Caco-2 (cell line): ENCODE data around the gene RABEP2. TPM values are rescaled to one million over a fixed set of nuclear protein-coding genes. Genes with fewer than 3 reads are reported as not detected.

ENCODE experiments used
- BruUV-seq: library from RNA; stranded (reverse); fragments of 400-500 nt; replicated peaks from 2 replicates; lab custom pipeline; 2021; lab: Mats Ljungman, UMichigan
- CTCF ChIA-PET: fragments of 300-600 bp; sonication (Branson Sonifier 250); formaldehyde crosslinking; loops from one replicate; lab custom pipeline; 2022; ENCODE audit warnings: antibody characterized with exemption; lab: Charles Lee
- POLR2A ChIA-PET: fragments of 300-600 bp; sonication (Branson Sonifier 250); formaldehyde crosslinking; loops from one replicate; lab custom pipeline; 2022; ENCODE audit warnings: antibody characterized with exemption; lab: Charles Lee
- DNase-seq, 2 experiments: peaks; one replicate each; pipeline versions ENCODE4 v3.0.0 to v3.0.0-alpha.2; 2020 to 2022
- H3K27me3 ChIP-seq: replicated peaks from 2 replicates; pipeline ENCODE4 v1.6.0; 2011; ENCODE audit warnings: low read length; ENCODE audit not compliant: control insufficient read depth, insufficient read depth
- H3K36me3 ChIP-seq: 2 replicates; pipeline ENCODE4 v1.5.1; 2011; ENCODE audit warnings: low read length; ENCODE audit not compliant: control insufficient read depth, insufficient read depth
- H3K4me1 ChIP-seq: fragments of 250-450 bp; sonication (Bioruptor Pico); 2 replicates; pipeline ENCODE4 v1.5.1; 2020; ENCODE audit warnings: mild to moderate bottlenecking
- H3K4me3 ChIP-seq: 2 replicates; pipeline ENCODE4 v1.5.1; 2011; ENCODE audit warnings: low read depth, mild to moderate bottlenecking, control low read depth, low read length
- H3K9me3 ChIP-seq: fragments of 250-450 bp; sonication (Bioruptor Pico); 2 replicates; pipeline ENCODE4 v1.5.1; 2020; ENCODE audit warnings: mild to moderate bottlenecking, moderate library complexity
- H3K27ac Mint-ChIP-seq: one replicate; pipeline ENCODE4 v1.8.0; 2022; ENCODE audit warnings: mixed read lengths; ENCODE audit not compliant: unreplicated experiment
- H3K27me3 Mint-ChIP-seq: one replicate; pipeline ENCODE4 v1.8.0; 2022; ENCODE audit warnings: mixed read lengths; ENCODE audit not compliant: insufficient read depth, unreplicated experiment
- H3K36me3 Mint-ChIP-seq: one replicate; pipeline ENCODE4 v1.8.0; 2022; ENCODE audit warnings: mild to moderate bottlenecking, mixed read lengths; ENCODE audit not compliant: insufficient read depth, unreplicated experiment
- H3K4me1 Mint-ChIP-seq: one replicate; pipeline ENCODE4 v1.8.0; 2022; ENCODE audit warnings: low read depth, mixed read lengths; ENCODE audit not compliant: unreplicated experiment
- H3K4me3 Mint-ChIP-seq: one replicate; pipeline ENCODE4 v1.8.0; 2022; ENCODE audit warnings: mild to moderate bottlenecking, moderate library complexity, mixed read lengths; ENCODE audit not compliant: unreplicated experiment
- H3K9me3 Mint-ChIP-seq: one replicate; pipeline ENCODE4 v1.8.0; 2022; ENCODE audit warnings: mixed read lengths; ENCODE audit not compliant: unreplicated experiment
- CTCF ChIP-seq, 2 experiments: fragments of 200-600 bp in 1 of 2; IDR thresholded peaks; 1 replicate in 1 of 2; 2 replicates in 1 of 2; pipeline versions ENCODE4 v1.5.1 to v1.8.0; 2011 to 2022; ENCODE audit warnings: antibody characterized with exemption in 1 of 2, control low read depth in 1 of 2, inconsistent platforms in 1 of 2, low read depth in 1 of 2, low read length in 1 of 2, mild to moderate bottlenecking in 1 of 2, moderate library complexity in 1 of 2; ENCODE audit not compliant: insufficient read depth in 1 of 2, severe bottlenecking in 1 of 2, unreplicated experiment in 1 of 2
- intact Hi-C: fragments of 100-400 bp; cut with micrococcal nuclease; formaldehyde crosslinking; loops from one replicate; pipeline ENCODE4 v1.10.0; 2022; ENCODE audit not compliant: unreplicated experiment
- total RNA-seq: library from RNA; stranded (reverse); gene quantifications from 2 replicates; pipeline ENCODE4 v1.2.3, GENCODE V29; 2022

RABEP2 gene
- total RNA-seq, 1 experiment from 2014 or later, result 22.9 TPM

DNA sequence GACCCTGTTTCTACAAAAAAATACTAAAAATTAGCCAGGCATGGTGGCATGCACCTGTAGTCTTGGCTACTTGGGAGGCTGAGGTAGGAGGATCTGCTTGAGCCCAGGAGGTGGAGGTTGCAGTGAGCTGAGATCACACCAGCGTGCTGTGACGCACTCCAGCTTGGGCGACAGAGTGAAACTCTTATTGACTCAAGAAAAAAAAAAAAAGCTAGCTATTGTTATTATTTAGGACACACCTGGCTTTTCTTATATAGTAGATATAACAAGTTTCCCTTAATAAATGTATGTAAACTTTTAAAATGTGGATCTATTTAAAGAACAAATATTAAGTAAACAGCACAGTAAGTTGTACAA is 1.8 kb downstream of the RABEP2 start:
- Mint-ChIP-seq H3K36me3 (peaks cover 29% of the 10 kb centered on the region), H3K9me3 (no peaks in the 10 kb centered on the region), H3K4me3 (peak overlapping the region; percentile 95), H3K27ac (peak overlapping the region; percentile 94), H3K27me3 (no peaks in the 10 kb centered on the region), H3K4me1 (peaks cover 14% of the 10 kb centered on the region)
- H3K4me3 ChIP-seq, result peak overlapping the region; percentile 41
- no peak for TF ChIP-seq CTCF (IDR thresholded peaks at IDR 0.05; ENCODE audit: insufficient read depth in 1 of 2, low read depth in 1 of 2, low read length in 1 of 2, severe bottlenecking in 1 of 2, unreplicated experiment in 1 of 2)
- CTCF ChIA-PET, result interaction anchor here (0.7 to 1.5 kb wide), 3 partner anchors 21 to 60 kb away, joined by 3 to 4 read pairs (median 4); partner anchors contain the start of gene SH2B1
- no peak for DNase-seq
- no TSS peak for BruUV-seq
- POLR2A ChIA-PET, result no interaction called here
- H3K9me3 ChIP-seq, result no peaks in the 10 kb centered on the region
- no peaks in the 10 kb centered on the region for H3K27me3 ChIP-seq
- intact Hi-C loops, result no loop called here
- no peaks in the 10 kb centered on the region; the same call in 1 of the 2 replicates for H3K36me3 ChIP-seq
- H3K4me1 ChIP-seq, result peaks cover 11% of the 10 kb centered on the region

- no peak for DNase-seq
- Histone ChIP-seq H3K36me3 (no peaks in the 10 kb centered on the region; the same call in 1 of the 2 replicates), H3K27me3 (no peaks in the 10 kb centered on the region), H3K9me3 (no peaks in the 10 kb centered on the region), H3K4me1 (peaks cover 8% of the 10 kb centered on the region), H3K4me3 (no peak overlapping the region)
- Mint-ChIP-seq H3K27ac (no peak overlapping the region), H3K4me1 (peaks cover 19% of the 10 kb centered on the region), H3K4me3 (no peak overlapping the region), H3K27me3 (no peaks in the 10 kb centered on the region), H3K9me3 (no peaks in the 10 kb centered on the region), H3K36me3 (peaks cover 34% of the 10 kb centered on the region)
- TF ChIP-seq CTCF (IDR thresholded peaks at IDR 0.05; ENCODE audit: insufficient read depth in 1 of 2, low read depth in 1 of 2, low read length in 1 of 2, severe bottlenecking in 1 of 2, unreplicated experiment in 1 of 2), result no peak
- intact Hi-C loops, result no loop called here
- POLR2A ChIA-PET, result interaction anchor here (0.6 kb wide), 1 partner anchor 55 kb away, joined by 3 read pairs; no protein-coding TSS in a partner anchor
- CTCF ChIA-PET, result no interaction called here
- BruUV-seq, result no TSS peak
Measured at GRCh38 chr16:28918698-28919097, 6.3 kb downstream of the RABEP2 start.

- H3K27me3 Mint-ChIP-seq, result no peaks in the 10 kb centered on the region
- H3K9me3 Mint-ChIP-seq, result no peaks in the 10 kb centered on the region
- H3K36me3 Mint-ChIP-seq, result peaks cover 39% of the 10 kb centered on the region
- Histone ChIP-seq H3K4me3 (no peak overlapping the region), H3K4me1 (no peaks in the 10 kb centered on the region), H3K27me3 (no peaks in the 10 kb centered on the region), H3K36me3 (no peaks in the 10 kb centered on the region; the same call in 1 of the 2 replicates), H3K9me3 (no peaks in the 10 kb centered on the region)
- intact Hi-C loops, result no loop called here
- no peak for TF ChIP-seq CTCF (IDR thresholded peaks at IDR 0.05; ENCODE audit: insufficient read depth in 1 of 2, low read depth in 1 of 2, low read length in 1 of 2, severe bottlenecking in 1 of 2, unreplicated experiment in 1 of 2)
- POLR2A ChIA-PET, result no interaction called here
- no peak overlapping the region for H3K4me3 Mint-ChIP-seq
- peaks cover 13% of the 10 kb centered on the region for H3K4me1 Mint-ChIP-seq
- no peak for DNase-seq
- no peak overlapping the region for H3K27ac Mint-ChIP-seq
- CTCF ChIA-PET, result interaction anchor here (0.7 kb wide), 1 partner anchor 85 kb away, joined by 3 read pairs; no protein-coding TSS in a partner anchor
- BruUV-seq, result no TSS peak
Measured at GRCh38 chr16:28917095-28917494, 7.9 kb downstream of the RABEP2 start.
